Fibroblast of lung (primary cell): ENCODE measurements around the gene BAAT. TPM values are rescaled to one million over a fixed set of nuclear protein-coding genes. Genes with fewer than 3 reads are reported as not detected.

Source experiments
- DNase-seq, 2 donors: peaks; one replicate each; pipeline versions ENCODE4 v3.0.0 to v3.0.0-alpha.2; 2010; ENCODE audit warnings: low read depth in 2 of 2
- H2AFZ ChIP-seq: 2 replicates; pipeline ENCODE4 v1.5.1; 2012; ENCODE audit warnings: low read length, control low read depth, inconsistent platforms
- H3K27ac ChIP-seq: 2 replicates; pipeline ENCODE4 v1.5.1; 2011; ENCODE audit warnings: low read length, control low read depth; ENCODE audit not compliant: insufficient read depth
- H3K27me3 ChIP-seq: 2 replicates; pipeline ENCODE4 v1.5.1; 2011; ENCODE audit warnings: mild to moderate bottlenecking, low read length; ENCODE audit not compliant: control insufficient read depth, insufficient read depth
- H3K36me3 ChIP-seq: 2 replicates; pipeline ENCODE4 v1.5.1; 2011; ENCODE audit warnings: low read length; ENCODE audit not compliant: control insufficient read depth, insufficient read depth
- H3K4me1 ChIP-seq: 2 replicates; pipeline ENCODE4 v1.5.1; 2011; ENCODE audit warnings: low read length; ENCODE audit not compliant: control insufficient read depth, insufficient read depth; ENCODE audit errors: extremely low read depth
- H3K4me2 ChIP-seq: 2 replicates; pipeline ENCODE4 v1.5.1; 2011; ENCODE audit warnings: low read length, control low read depth; ENCODE audit not compliant: insufficient read depth; ENCODE audit errors: extremely low read depth
- H3K4me3 ChIP-seq, 4 experiments: fragments of 200-600 bp in 1 of 4; sonication (generic) in 1 of 4; replicated peaks in 1 of 4; 2 replicates each; pipeline ENCODE4 v1.5.1; 2011 to 2016; ENCODE audit warnings: low read length in 4 of 4, low read depth in 3 of 4, mild to moderate bottlenecking in 3 of 4, control low read depth in 2 of 4, inconsistent platforms in 1 of 4, mixed read lengths in 1 of 4; ENCODE audit not compliant: insufficient read depth in 1 of 4; ENCODE audit errors: control extremely low read depth in 1 of 4
- H3K79me2 ChIP-seq: 2 replicates; pipeline ENCODE4 v1.5.1; 2012; ENCODE audit warnings: mild to moderate bottlenecking, low read length, inconsistent platforms; ENCODE audit not compliant: control insufficient read depth, insufficient read depth
- H3K9ac ChIP-seq: 2 replicates; pipeline ENCODE4 v1.5.1; 2011; ENCODE audit warnings: mild to moderate bottlenecking, low read length, control low read depth; ENCODE audit not compliant: insufficient read depth
- H3K9me3 ChIP-seq: 2 replicates; pipeline ENCODE4 v1.5.1; 2012; ENCODE audit warnings: low read depth, low read length; ENCODE audit not compliant: control insufficient read depth, insufficient read depth
- H4K20me1 ChIP-seq: 2 replicates; pipeline ENCODE4 v1.5.1; 2011; ENCODE audit warnings: low read length; ENCODE audit not compliant: control insufficient read depth, insufficient read depth; ENCODE audit errors: extremely low read depth
- EZH2 ChIP-seq: IDR thresholded peaks from 2 replicates; pipeline ENCODE4 v1.5.1; 2012; ENCODE audit warnings: low read length, control low read depth, mild to moderate bottlenecking; ENCODE audit errors: missing control alignments
- polyA plus RNA-seq, 2 donors: library from polyadenylated mRNA; depleted of rRNA in 1 of 2; stranded (reverse) in 1 of 2; unstranded in 1 of 2; fragments of >200 nt; gene quantifications; 2 replicates each; pipeline ENCODE4 v1.2.1, GENCODE V29; 2011 to 2012; ENCODE audit warnings: missing spikeins in 1 of 2
- total RNA-seq: library from RNA; depleted of rRNA; stranded (reverse); fragments of >200 nt; gene quantifications from 2 replicates; pipeline ENCODE4 v1.2.1, GENCODE V29; 2014
- TF ChIP-seq, protein P1 (sequence below), 2 donors: IDR thresholded peaks in 1 of 2; conservative IDR thresholded peaks in 1 of 2; 1 replicate in 1 of 2; 2 replicates in 1 of 2; pipeline ENCODE4 v1.5.1; 2011 to 2012; ENCODE audit warnings: low read length in 2 of 2, control low read depth in 1 of 2, inconsistent platforms in 1 of 2, low read depth in 1 of 2, mild to moderate bottlenecking in 1 of 2

Gene BAAT
- total and polyA plus RNA-seq, 2 donors (not counting 1 experiment from before 2014, with no cell fraction given) = 0.02 TPM; not detected in 1

DNA sequence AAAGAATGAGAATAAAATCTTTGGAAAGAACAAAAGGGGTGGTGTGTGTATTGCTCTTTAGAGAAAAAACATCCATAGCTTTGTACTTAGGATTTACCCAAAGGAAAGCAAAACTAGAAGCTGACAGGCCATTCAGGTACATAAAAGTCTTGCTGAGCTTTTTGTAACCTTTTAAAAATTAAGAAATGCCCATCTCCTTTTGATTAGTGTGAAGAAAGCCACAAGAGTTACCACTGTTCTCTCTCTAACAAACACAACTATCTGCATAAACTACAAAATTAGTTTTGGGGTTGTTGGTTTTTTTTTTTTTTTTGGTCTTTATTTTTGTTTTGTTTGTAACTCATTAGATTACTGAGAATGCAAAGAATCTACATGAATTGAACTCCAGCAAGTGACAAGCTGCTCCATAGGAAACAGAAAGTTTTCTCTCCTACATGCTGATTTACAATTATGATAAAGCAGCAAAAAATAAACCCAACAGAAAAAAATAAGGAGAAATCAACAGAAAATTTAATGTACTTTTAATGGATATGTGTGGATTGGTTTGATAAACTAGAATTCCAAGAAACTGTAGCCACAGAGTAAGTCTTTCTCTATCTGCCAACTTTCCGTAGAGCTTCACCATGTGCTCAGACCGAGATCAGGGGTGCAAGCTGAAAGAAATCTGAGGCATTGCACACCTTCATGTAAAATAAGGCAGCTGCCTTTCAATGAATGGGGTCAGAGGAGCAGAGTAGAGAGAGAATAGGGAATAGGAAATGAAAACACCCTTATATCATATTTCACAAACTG lies 12.3 kb downstream of the BAAT start:
- no peaks in the 10 kb centered on the region for H3K4me1 ChIP-seq
- no peak for DNase-seq
- no peaks in the 10 kb centered on the region for H3K36me3 ChIP-seq
- TF ChIP-seq, protein P1, sequence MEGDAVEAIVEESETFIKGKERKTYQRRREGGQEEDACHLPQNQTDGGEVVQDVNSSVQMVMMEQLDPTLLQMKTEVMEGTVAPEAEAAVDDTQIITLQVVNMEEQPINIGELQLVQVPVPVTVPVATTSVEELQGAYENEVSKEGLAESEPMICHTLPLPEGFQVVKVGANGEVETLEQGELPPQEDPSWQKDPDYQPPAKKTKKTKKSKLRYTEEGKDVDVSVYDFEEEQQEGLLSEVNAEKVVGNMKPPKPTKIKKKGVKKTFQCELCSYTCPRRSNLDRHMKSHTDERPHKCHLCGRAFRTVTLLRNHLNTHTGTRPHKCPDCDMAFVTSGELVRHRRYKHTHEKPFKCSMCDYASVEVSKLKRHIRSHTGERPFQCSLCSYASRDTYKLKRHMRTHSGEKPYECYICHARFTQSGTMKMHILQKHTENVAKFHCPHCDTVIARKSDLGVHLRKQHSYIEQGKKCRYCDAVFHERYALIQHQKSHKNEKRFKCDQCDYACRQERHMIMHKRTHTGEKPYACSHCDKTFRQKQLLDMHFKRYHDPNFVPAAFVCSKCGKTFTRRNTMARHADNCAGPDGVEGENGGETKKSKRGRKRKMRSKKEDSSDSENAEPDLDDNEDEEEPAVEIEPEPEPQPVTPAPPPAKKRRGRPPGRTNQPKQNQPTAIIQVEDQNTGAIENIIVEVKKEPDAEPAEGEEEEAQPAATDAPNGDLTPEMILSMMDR (conservative IDR thresholded peaks at IDR 0.05 in 1 of 2, IDR thresholded peaks at IDR 0.05 in 1 of 2; ENCODE audit: low read depth in 1 of 2, low read length in 2 of 2) = no peak
- TF ChIP-seq EZH2 = no peak
- H3K27ac ChIP-seq = no peak overlapping the region
- no peaks in the 10 kb centered on the region for H3K9me3 ChIP-seq
- no peaks in the 10 kb centered on the region for H3K79me2 ChIP-seq
- H3K4me3 ChIP-seq = no peak overlapping the region
- H3K9ac ChIP-seq = no peak overlapping the region
- no peaks in the 10 kb centered on the region for H3K27me3 ChIP-seq
- no peak overlapping the region for H3K4me2 ChIP-seq
- H4K20me1 ChIP-seq = no peaks in the 10 kb centered on the region
- no peak overlapping the region for H2AFZ ChIP-seq

- H3K9ac ChIP-seq = no peak overlapping the region
- H3K4me2 ChIP-seq = no peak overlapping the region
- no peaks in the 10 kb centered on the region for H3K9me3 ChIP-seq
Observed at GRCh38 chr9:101371813-101372212, 13.0 kb downstream of the BAAT start.

DNA sequence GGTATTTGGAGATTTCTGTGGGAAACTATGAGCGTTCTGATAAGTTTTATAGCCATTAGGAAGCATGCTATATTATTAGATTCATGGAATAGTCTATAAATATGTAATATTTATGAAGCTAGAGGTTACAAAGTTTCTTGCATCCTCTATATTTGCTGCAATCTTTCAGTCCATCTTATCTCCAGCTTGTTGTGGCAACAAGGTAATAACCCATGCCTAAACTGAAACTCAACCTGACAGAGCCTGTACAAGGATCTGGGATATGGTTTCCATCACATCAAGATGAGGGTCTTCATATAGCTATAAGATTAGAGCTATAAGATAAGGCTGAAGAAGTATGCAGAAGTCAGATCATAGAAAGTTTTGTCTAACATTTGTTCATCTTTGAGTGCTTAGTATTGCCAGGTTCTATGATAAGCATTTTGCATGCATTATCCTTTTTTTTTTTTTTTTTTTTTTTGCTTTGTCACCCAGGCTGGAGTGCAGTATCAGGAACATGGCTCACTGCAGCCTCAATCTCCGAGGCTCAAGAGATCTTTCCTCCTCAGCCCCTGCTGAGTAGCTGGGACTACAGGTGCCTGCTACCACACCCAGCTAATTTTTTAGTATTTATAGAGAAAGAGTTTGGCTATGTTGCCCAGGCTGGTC lies 14.8 kb downstream of the BAAT start:
- DNase-seq = no peak
- Histone ChIP-seq H3K4me1 (no peaks in the 10 kb centered on the region), H4K20me1 (no peaks in the 10 kb centered on the region), H3K79me2 (no peaks in the 10 kb centered on the region), H3K36me3 (no peaks in the 10 kb centered on the region), H3K4me3 (no peak overlapping the region), H3K27me3 (no peaks in the 10 kb centered on the region), H2AFZ (no peak overlapping the region), H3K4me2 (no peak overlapping the region), H3K27ac (no peak overlapping the region), H3K9me3 (no peaks in the 10 kb centered on the region), H3K9ac (no peak overlapping the region)
- no peak for TF ChIP-seq EZH2
- TF ChIP-seq, protein P1 (conservative IDR thresholded peaks at IDR 0.05 in 1 of 2, IDR thresholded peaks at IDR 0.05 in 1 of 2; ENCODE audit: low read depth in 1 of 2, low read length in 2 of 2) = no peak

More at GRCh38 chr9:101371813-101372212, 13.0 kb downstream of the BAAT start:
- TF ChIP-seq, protein P1 (conservative IDR thresholded peaks at IDR 0.05 in 1 of 2, IDR thresholded peaks at IDR 0.05 in 1 of 2; ENCODE audit: low read depth in 1 of 2, low read length in 2 of 2) = no peak
- no peaks in the 10 kb centered on the region for H3K4me1 ChIP-seq
- no peaks in the 10 kb centered on the region for H4K20me1 ChIP-seq
- no peak overlapping the region for H2AFZ ChIP-seq
- no peaks in the 10 kb centered on the region for H3K27me3 ChIP-seq
- no peak overlapping the region for H3K4me3 ChIP-seq
- no peak overlapping the region for H3K27ac ChIP-seq
- DNase-seq = no peak
- H3K79me2 ChIP-seq = no peaks in the 10 kb centered on the region
- H3K36me3 ChIP-seq = no peaks in the 10 kb centered on the region
